A549 (cell line): ENCODE measurements around the gene MYBPC2. TPM values are rescaled to one million over a fixed set of nuclear protein-coding genes. Genes with fewer than 3 reads are reported as not detected.
A peak's percentile ranks its signal among the peaks of the same experiment; 100 is the strongest.

Experiments used
- ATAC-seq, 2 experiments: fragments of 200-7000 bp in 1 of 2; fragments of >200 bp in 1 of 2; cut with Nextera tagmentation in 1 of 2; cut with Tn5 transposase in 1 of 2; 3 replicates each; pipeline versions ENCODE4 v1.8.0 to v1.9.1; 2018 to 2020; ENCODE audit warnings: mild to moderate bottlenecking in 1 of 2, moderate library complexity in 1 of 2
- CTCF ChIA-PET: fragments of 300-600 bp; sonication (Branson Sonifier 250); formaldehyde crosslinking; extraction: SDS; loops from one replicate; lab custom pipeline; 2021; ENCODE audit warnings: antibody characterized with exemption, inconsistent platforms; lab: Yijun Ruan, JAX
- POLR2A ChIA-PET: fragments of 350-600 bp; formaldehyde crosslinking; extraction: SDS; loops from one replicate; lab custom pipeline; 2021; ENCODE audit warnings: antibody characterized with exemption, inconsistent platforms; lab: Yijun Ruan, JAX
- DNase-seq, 2 experiments: peaks; one replicate each; pipeline versions ENCODE4 v3.0.0 to v3.0.0-alpha.2; 2011 to 2016; ENCODE audit warnings: low read depth in 1 of 2, low spot score in 1 of 2
- FAIRE-seq: peaks from 2 replicates; lab custom pipeline; 2011; peaks lifted over from hg19 to GRCh38; lab: Jason Lieb, UNC
- H3K27ac ChIP-seq, 2 experiments: fragments of >200 bp; sonication (Bioruptor Twin); formaldehyde crosslinking; 3 replicates each; pipeline ENCODE4 v1.5.1; 2016 to 2017
- H3K4me1 ChIP-seq: fragments of >200 bp; sonication (Bioruptor Twin); formaldehyde crosslinking; 3 replicates; pipeline ENCODE4 v1.6.1; 2016
- H3K4me2 ChIP-seq: fragments of >200 bp; sonication (Bioruptor Twin); formaldehyde crosslinking; 3 replicates; pipeline ENCODE4 v1.6.1; 2016
- H3K4me3 ChIP-seq: fragments of >200 bp; sonication (Bioruptor Twin); formaldehyde crosslinking; 3 replicates; pipeline ENCODE4 v1.5.1; 2016
- H3K9me3 ChIP-seq: fragments of >200 bp; sonication (Bioruptor Twin); formaldehyde crosslinking; 3 replicates; pipeline ENCODE4 v1.6.1; 2016
- BHLHE40 ChIP-seq: IDR thresholded peaks from 2 replicates; pipeline ENCODE4 v1.6.1; 2012; ENCODE audit warnings: low read depth, low read length, inconsistent platforms
- CHD4 ChIP-seq: fragments of 200-600 bp; sonication (generic); IDR thresholded peaks from 2 replicates; pipeline ENCODE4 v1.6.1; 2016; ENCODE audit warnings: antibody characterized with exemption, mild to moderate bottlenecking, borderline replicate concordance
- ESRRA ChIP-seq: fragments of 150-350 bp; IDR thresholded peaks from 2 replicates; pipeline ENCODE4 v1.6.1; 2014; ENCODE audit warnings: mild to moderate bottlenecking, low read length, borderline replicate concordance
- FOSB ChIP-seq: fragments of 250-450 bp; sonication (Bioruptor Pico); IDR thresholded peaks from 2 replicates; pipeline ENCODE4 v1.5.0; 2020; ENCODE audit warnings: mild to moderate bottlenecking, moderate library complexity
- HOXB13 ChIP-seq: fragments of 250-450 bp; sonication (Bioruptor Pico); IDR thresholded peaks from 2 replicates; pipeline ENCODE4 v1.5.0; 2020; ENCODE audit warnings: low read depth, mild to moderate bottlenecking, moderate library complexity
- KDM1A ChIP-seq: fragments of 200-600 bp; sonication (generic); IDR thresholded peaks from 2 replicates; pipeline ENCODE4 v1.6.1; 2016; ENCODE audit warnings: low read depth, mild to moderate bottlenecking
- MAFK ChIP-seq: fragments of 450-650 bp; IDR thresholded peaks from 2 replicates; pipeline ENCODE4 v1.6.1; 2014; ENCODE audit not compliant: partially characterized antibody
- MAZ ChIP-seq: fragments of 150-350 bp; IDR thresholded peaks from 2 replicates; pipeline ENCODE4 v1.6.1; 2014; ENCODE audit warnings: antibody characterized with exemption, low read depth, low read length, borderline replicate concordance
- NFE2L2 ChIP-seq: fragments of 150-350 bp; conservative IDR thresholded peaks from 2 replicates; pipeline ENCODE4 v1.6.1; 2014; ENCODE audit warnings: low read length
- PHF8 ChIP-seq: fragments of 200-600 bp; sonication (generic); IDR thresholded peaks from 2 replicates; pipeline ENCODE4 v1.6.1; 2016; ENCODE audit warnings: low read depth, mild to moderate bottlenecking, antibody characterized with exemption, moderate library complexity, borderline replicate concordance
- POLR2AphosphoS2 ChIP-seq: conservative IDR thresholded peaks from 2 replicates; pipeline ENCODE4 v1.6.1; 2012; ENCODE audit warnings: low read length, improper control_type of control experiment, inconsistent platforms
- RCOR1 ChIP-seq: fragments of 150-350 bp; IDR thresholded peaks from 2 replicates; pipeline ENCODE4 v1.6.1; 2014; ENCODE audit warnings: antibody characterized with exemption, low read length, low read depth
- SREBF2 ChIP-seq: fragments of 450-650 bp; IDR thresholded peaks from 2 replicates; pipeline ENCODE4 v1.6.1; 2014; ENCODE audit warnings: mild to moderate bottlenecking, moderate library complexity
- WGBS: methylation state at CpG from one replicate; pipeline ENCODE4 v1.1.6; 2017; ENCODE audit errors: missing lambda C conversion rate; 5-methylcytosine and 5-hydroxymethylcytosine counted together
- polyA plus RNA-seq, 4 experiments: library from polyadenylated mRNA; depleted of rRNA in 3 of 4; stranded (reverse); fragments of >200 nt; fragmentation: RNase III in 1 of 4; extraction: RNeasy Plus Mini Kit Qiagen cat#74134 plus additional on column Dnase treatment in 1 of 4; gene quantifications; 2 replicates in 3 of 4; 3 replicates in 1 of 4; pipeline ENCODE4 v1.2.3, GENCODE V29; 2011 to 2017
- TF ChIP-seq, protein P1 (sequence below): fragments of >200 bp; sonication (Bioruptor Twin); formaldehyde crosslinking; IDR thresholded peaks from 3 replicates; pipeline ENCODE4 v1.5.1; 2016
- TF ChIP-seq, protein P2 (sequence below): fragments of 250-450 bp; sonication (Bioruptor Pico); IDR thresholded peaks from 2 replicates; pipeline ENCODE4 v1.5.0; 2021; ENCODE audit warnings: mild to moderate bottlenecking, moderate library complexity, borderline replicate concordance
- TF ChIP-seq, protein P3 (sequence below): IDR thresholded peaks from 2 replicates; pipeline ENCODE4 v1.6.1; 2012; ENCODE audit warnings: low read depth, borderline replicate concordance

MYBPC2 gene
- polyA plus RNA-seq, 2 of the 4 experiments (the other 2 are of a cell fraction) = 0.10 TPM; not detected in 1

DNA sequence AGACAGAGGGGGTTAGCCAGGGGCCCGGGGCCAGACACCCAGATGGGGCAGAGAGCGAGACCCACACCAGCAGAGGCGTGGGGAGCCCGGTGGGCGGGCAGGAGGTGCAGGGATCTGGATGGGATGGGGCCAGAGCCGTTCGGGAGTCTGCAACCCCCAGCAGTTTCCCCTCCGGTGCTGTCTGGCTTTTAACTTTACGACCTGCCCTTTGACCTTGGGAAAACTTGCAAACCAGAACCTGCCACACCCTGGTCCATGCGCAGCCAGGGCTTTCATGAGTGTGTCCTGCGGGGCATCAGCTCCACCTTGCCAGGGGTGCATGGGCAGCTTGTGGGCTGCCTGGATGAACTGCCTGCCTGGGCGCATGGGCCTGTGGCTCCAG lies 68.5 kb downstream of the MYBPC2 start:
- Histone ChIP-seq H3K9me3 (no peaks in the 10 kb centered on the region), H3K4me1 (peaks cover 19% of the 10 kb centered on the region), H3K27ac (peak overlapping the region in 1 of 2 experiments; percentile 34; a peak in 2 of 6 replicates), H3K4me2 (peak overlapping the region; percentile 60), H3K4me3 (no peak overlapping the region)
- ChIA-PET CTCF (interaction anchor here (0.8 to 2.5 kb wide), 5 partner anchors 10 to 40 kb away, joined by 3 to 9 read pairs (median 4); no protein-coding TSS in a partner anchor), POLR2A (no interaction called here)
- FAIRE-seq (no peak), DNase-seq (peak in 1 of 2 experiments; percentile 51), ATAC-seq (peak; percentile 49 to 56)
- TF ChIP-seq SREBF2 = no peak
- no peak for TF ChIP-seq KDM1A
- TF ChIP-seq, protein P1, sequence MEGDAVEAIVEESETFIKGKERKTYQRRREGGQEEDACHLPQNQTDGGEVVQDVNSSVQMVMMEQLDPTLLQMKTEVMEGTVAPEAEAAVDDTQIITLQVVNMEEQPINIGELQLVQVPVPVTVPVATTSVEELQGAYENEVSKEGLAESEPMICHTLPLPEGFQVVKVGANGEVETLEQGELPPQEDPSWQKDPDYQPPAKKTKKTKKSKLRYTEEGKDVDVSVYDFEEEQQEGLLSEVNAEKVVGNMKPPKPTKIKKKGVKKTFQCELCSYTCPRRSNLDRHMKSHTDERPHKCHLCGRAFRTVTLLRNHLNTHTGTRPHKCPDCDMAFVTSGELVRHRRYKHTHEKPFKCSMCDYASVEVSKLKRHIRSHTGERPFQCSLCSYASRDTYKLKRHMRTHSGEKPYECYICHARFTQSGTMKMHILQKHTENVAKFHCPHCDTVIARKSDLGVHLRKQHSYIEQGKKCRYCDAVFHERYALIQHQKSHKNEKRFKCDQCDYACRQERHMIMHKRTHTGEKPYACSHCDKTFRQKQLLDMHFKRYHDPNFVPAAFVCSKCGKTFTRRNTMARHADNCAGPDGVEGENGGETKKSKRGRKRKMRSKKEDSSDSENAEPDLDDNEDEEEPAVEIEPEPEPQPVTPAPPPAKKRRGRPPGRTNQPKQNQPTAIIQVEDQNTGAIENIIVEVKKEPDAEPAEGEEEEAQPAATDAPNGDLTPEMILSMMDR = no peak
- TF ChIP-seq NFE2L2 = no peak
- no peak for TF ChIP-seq POLR2AphosphoS2
- TF ChIP-seq, protein P2, sequence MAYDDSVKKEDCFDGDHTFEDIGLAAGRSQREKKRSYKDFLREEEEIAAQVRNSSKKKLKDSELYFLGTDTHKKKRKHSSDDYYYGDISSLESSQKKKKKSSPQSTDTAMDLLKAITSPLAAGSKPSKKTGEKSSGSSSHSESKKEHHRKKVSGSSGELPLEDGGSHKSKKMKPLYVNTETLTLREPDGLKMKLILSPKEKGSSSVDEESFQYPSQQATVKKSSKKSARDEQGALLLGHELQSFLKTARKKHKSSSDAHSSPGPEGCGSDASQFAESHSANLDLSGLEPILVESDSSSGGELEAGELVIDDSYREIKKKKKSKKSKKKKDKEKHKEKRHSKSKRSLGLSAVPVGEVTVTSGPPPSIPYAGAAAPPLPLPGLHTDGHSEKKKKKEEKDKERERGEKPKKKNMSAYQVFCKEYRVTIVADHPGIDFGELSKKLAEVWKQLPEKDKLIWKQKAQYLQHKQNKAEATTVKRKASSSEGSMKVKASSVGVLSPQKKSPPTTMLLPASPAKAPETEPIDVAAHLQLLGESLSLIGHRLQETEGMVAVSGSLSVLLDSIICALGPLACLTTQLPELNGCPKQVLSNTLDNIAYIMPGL = no peak
- no peak for TF ChIP-seq PHF8
- WGBS = 47% methylated on average over 12 of the region's 12 CpGs

DNA sequence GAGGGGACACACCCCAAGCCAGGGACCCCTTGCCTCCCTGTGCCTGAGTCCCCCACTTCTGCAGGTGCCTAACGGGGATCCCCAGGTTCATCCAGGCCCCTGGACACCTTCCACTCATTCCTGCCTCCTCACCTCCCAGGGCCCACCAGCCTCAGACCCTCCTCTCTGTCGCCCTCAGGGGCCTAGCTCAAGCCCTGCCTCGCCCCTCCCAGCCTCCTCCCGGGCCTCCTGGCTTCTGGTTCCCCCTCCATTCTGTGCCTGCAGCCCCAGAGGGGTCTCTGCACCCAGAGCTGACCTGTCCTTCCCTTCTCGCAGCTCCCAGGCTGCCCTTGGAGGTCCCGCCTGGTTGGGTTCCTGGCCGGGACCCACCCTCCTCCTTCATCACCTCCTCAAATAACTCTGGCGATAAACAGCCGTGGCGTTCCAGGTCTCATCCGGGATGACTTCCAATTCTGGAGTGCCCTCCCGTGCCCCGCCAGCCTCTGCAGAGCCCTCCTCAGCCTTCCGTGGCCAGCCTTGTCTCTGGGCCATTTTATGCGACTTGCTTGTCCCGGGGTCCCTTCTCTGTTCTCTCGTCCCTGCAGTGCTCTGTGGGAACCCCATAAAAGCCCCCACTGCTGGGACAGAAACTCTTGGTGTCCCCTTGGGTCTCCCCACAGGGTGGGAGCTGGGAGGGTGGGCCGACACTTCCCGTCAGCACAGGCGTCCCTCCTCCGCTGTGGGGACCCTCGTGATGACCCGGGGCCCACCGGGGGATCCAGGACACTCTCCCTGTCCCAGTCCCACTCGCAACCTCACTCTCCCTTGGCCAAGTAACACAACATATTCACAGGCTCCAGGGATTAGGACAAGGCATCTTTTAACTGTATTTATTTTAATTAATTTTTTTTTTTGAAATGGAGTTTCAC lies 69.1 kb downstream of the MYBPC2 start:
- ChIA-PET POLR2A (interaction anchor here (1.1 kb wide), 1 partner anchor 9 kb away, joined by 3 read pairs; the partner anchor contains the start of gene JOSD2), CTCF (interaction anchor here (0.8 to 2.5 kb wide), 5 partner anchors 11 to 41 kb away, joined by 3 to 9 read pairs (median 4); no protein-coding TSS in a partner anchor)
- FAIRE-seq = no peak
- Histone ChIP-seq H3K4me1 (peaks cover 19% of the 10 kb centered on the region), H3K9me3 (no peaks in the 10 kb centered on the region), H3K27ac (0 out of 6 replicates have a peak overlapping the region, but pooled peaks of 1 of the 2 experiments have one; percentile 34), H3K4me2 (peak overlapping the region; percentile 60; the same call in 2 of the 3 replicates), H3K4me3 (no peak overlapping the region)
- TF ChIP-seq BHLHE40 = no peak
- WGBS = 86% methylated on average over 25 of the region's 25 CpGs
- DNase-seq = no peak
- peak; percentile 23 to 25; a peak in 5 of 6 replicates for ATAC-seq

DNA sequence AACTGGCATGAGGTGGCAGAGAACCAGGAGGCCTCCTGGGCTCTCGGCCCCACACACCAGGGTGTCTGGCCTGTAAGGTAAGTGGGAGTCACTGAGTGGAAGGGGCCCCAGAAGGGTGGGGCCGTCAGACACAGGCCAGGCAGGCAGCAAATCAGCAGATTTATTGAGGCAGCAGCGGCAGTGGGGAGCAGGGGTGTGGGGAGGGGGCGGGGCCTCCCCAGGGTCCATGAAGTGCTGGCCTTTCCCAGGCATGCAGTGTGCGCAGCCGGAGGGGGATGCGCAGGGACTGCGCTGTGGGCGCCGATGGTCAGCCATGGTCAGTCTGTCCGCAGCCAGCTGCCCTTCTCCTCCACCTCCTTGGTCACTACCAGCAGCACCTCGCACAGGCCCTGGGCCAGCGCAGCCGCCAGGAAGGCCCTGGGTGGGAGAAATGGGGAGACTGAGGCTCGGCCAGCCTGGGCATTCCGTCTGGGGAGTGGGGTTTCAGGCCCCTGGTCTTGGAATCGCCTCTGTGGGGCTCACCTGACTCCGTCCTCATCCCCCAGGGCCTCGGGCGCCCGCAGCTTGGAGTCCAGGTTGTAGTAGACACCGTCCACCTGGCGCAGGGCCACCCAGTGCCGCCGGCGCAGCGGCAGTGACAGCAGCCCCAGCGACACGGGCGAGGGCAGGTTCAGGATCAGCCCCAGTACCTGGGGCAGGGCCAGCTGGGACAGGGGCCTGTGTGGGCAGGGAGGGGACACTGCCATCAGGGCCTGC lies 73.3 kb downstream of the MYBPC2 start:
- CTCF ChIA-PET = no interaction called here
- ATAC-seq = no peak
- H3K9me3 ChIP-seq = no peaks in the 10 kb centered on the region
- no peak overlapping the region for H3K27ac ChIP-seq
- H3K4me3 ChIP-seq = no peak overlapping the region
- TF ChIP-seq RCOR1 = no peak
- TF ChIP-seq FOSB = no peak
- TF ChIP-seq, protein P3, sequence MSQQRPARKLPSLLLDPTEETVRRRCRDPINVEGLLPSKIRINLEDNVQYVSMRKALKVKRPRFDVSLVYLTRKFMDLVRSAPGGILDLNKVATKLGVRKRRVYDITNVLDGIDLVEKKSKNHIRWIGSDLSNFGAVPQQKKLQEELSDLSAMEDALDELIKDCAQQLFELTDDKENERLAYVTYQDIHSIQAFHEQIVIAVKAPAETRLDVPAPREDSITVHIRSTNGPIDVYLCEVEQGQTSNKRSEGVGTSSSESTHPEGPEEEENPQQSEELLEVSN = no peak
- no peak for TF ChIP-seq ESRRA
- TF ChIP-seq, protein P1 = no peak
- no peak for TF ChIP-seq KDM1A
- TF ChIP-seq CHD4 = no peak
- TF ChIP-seq HOXB13 (CRISPR knock-in tag) = no peak
- no peak for TF ChIP-seq MAFK
- TF ChIP-seq MAZ = no peak
- TF ChIP-seq BHLHE40 = no peak
- peaks cover 14% of the 10 kb centered on the region for H3K4me1 ChIP-seq
- WGBS = 90% methylated on average over 21 of the region's 30 CpGs
- no peak for FAIRE-seq
- POLR2A ChIA-PET = no interaction called here
- DNase-seq = no peak
- H3K4me2 ChIP-seq = no peak overlapping the region
